RPMI7951 (cell line): Measurements from ENCODE around the gene BTG2. TPM values are rescaled to one million over a fixed set of nuclear protein-coding genes. Genes with fewer than 3 reads are reported as not detected.
A peak's percentile ranks its signal among the peaks of the same experiment; 100 is the strongest.
"Not testable (repeated sequence)": the region's sequence is repeated elsewhere in the genome, so short reads cannot be mapped to it uniquely, and the experiment has no call there.

Source experiments
- DNase-seq: peaks from one replicate; pipeline ENCODE4 v3.0.0-alpha.2; 2012; ENCODE audit warnings: low read depth
- total RNA-seq: library from RNA; depleted of rRNA; stranded (reverse); fragments of >200 nt; shearing (Covaris generic); gene quantifications from 2 replicates; pipeline ENCODE4 v1.2.3, GENCODE V29; 2014; rRNA removed

The BTG2 gene
- 0.60 and 0.78 TPM in 2 replicates for total RNA-seq

- peak; percentile 78 for DNase-seq
Measured at GRCh38 chr1:203304919-203305808, at the start of gene BTG2. BTG2 (plus strand) TSS chr1:203305519; CDS start chr1:203305607, 88 bp downstream.

- DNase-seq: not testable (repeated sequence)
Measured at GRCh38 chr1:203256636-203257035, 48.7 kb upstream of the BTG2 start.

- DNase-seq: no peak
Measured at GRCh38 chr1:203263496-203263895, 41.8 kb upstream of the BTG2 start.

GRCh38 chr1:203264052-203264501 lies 41.2 kb upstream of the BTG2 start:
- no peak for DNase-seq

- DNase-seq: no peak
Measured at GRCh38 chr1:203265541-203265940, 39.8 kb upstream of the BTG2 start.

- DNase-seq: not testable (repeated sequence)
Measured at GRCh38 chr1:203266140-203266539, 39.2 kb upstream of the BTG2 start.

GRCh38 chr1:203267347-203267846 lies 37.9 kb upstream of the BTG2 start:
- peak; percentile 81 for DNase-seq

- no peak for DNase-seq
Measured at GRCh38 chr1:203267912-203268311, 37.4 kb upstream of the BTG2 start.

GRCh38 chr1:203268901-203269653 lies 36.2 kb upstream of the BTG2 start:
- peak; percentile 65 for DNase-seq

GRCh38 chr1:203269654-203270020 lies 35.7 kb upstream of the BTG2 start:
- no peak for DNase-seq

- no peak for DNase-seq
Measured at GRCh38 chr1:203270448-203270847, 34.9 kb upstream of the BTG2 start.

- DNase-seq: peak; percentile 65
Measured at GRCh38 chr1:203271018-203271743, 34.1 kb upstream of the BTG2 start.

- DNase-seq: no peak
Measured at GRCh38 chr1:203271962-203272632, 33.2 kb upstream of the BTG2 start.

GRCh38 chr1:203272633-203273205 lies 32.6 kb upstream of the BTG2 start:
- no peak for DNase-seq

- peak; percentile 57 for DNase-seq
Measured at GRCh38 chr1:203273206-203273868, 32.0 kb upstream of the BTG2 start.

GRCh38 chr1:203273869-203274602 lies 31.3 kb upstream of the BTG2 start:
- DNase-seq: no peak

GRCh38 chr1:203274603-203275381 lies 30.5 kb upstream of the BTG2 start:
- DNase-seq: no peak

- no peak for DNase-seq
Measured at GRCh38 chr1:203275656-203276272, 29.6 kb upstream of the BTG2 start.
